Effector CD4-positive, alpha-beta T cell (primary cell): Measurements from ENCODE around the gene CCDC12.
A peak's percentile ranks its signal among the peaks of the same experiment; 100 is the strongest.

Source experiments
- DNase-seq: peaks from one replicate; pipeline ENCODE4 v3.0.0-alpha.2; 2020

CCDC12 gene

GRCh38 chr3:46995901-46996562 is 19.5 kb upstream of the CCDC12 start:
- no peak for DNase-seq

GRCh38 chr3:46994801-46995731 is 18.5 kb upstream of the CCDC12 start:
- DNase-seq: no peak

GRCh38 chr3:46993986-46994385 is 17.4 kb upstream of the CCDC12 start:
- no peak for DNase-seq

- DNase-seq: no peak
These were observed 16.7 kb upstream of the CCDC12 start for GRCh38 chr3:46993292-46993691.

GRCh38 chr3:46992231-46992630 is 15.7 kb upstream of the CCDC12 start:
- no peak for DNase-seq

GRCh38 chr3:46991406-46992165 is 15.0 kb upstream of the CCDC12 start:
- DNase-seq: no peak

GRCh38 chr3:46990573-46991374 is 14.2 kb upstream of the CCDC12 start:
- DNase-seq: no peak

- DNase-seq: no peak
These were observed 12.7 kb upstream of the CCDC12 start for GRCh38 chr3:46989146-46989810.

- DNase-seq: no peak
These were observed 12.1 kb upstream of the CCDC12 start for GRCh38 chr3:46988616-46989015.

- peak; percentile 82 for DNase-seq
These were observed 11.3 kb upstream of the CCDC12 start for GRCh38 chr3:46987743-46988401.

GRCh38 chr3:46987319-46987742 is 10.8 kb upstream of the CCDC12 start:
- no peak for DNase-seq

- DNase-seq: no peak
These were observed 10.3 kb upstream of the CCDC12 start for GRCh38 chr3:46986782-46987310.

GRCh38 chr3:46986055-46986730 is 9.6 kb upstream of the CCDC12 start:
- DNase-seq: no peak

GRCh38 chr3:46985588-46985987 is 9.0 kb upstream of the CCDC12 start:
- DNase-seq: no peak

GRCh38 chr3:46984591-46985459 is 8.3 kb upstream of the CCDC12 start:
- no peak for DNase-seq

- DNase-seq: no peak
These were observed 6.0 kb upstream of the CCDC12 start for GRCh38 chr3:46982546-46982945.

- no peak for DNase-seq
These were observed 5.5 kb upstream of the CCDC12 start for GRCh38 chr3:46981932-46982471.

- DNase-seq: no peak
These were observed 3.5 kb upstream of the CCDC12 start for GRCh38 chr3:46979958-46980497.
